GM12878 (cell line): ENCODE data around the gene PGM5. TPM values are rescaled to one million over a fixed set of nuclear protein-coding genes. Genes with fewer than 3 reads are reported as not detected.

Experiments
- ATAC-seq: fragments of 200-7000 bp; cut with Tn5 transposase; 3 replicates; pipeline ENCODE4 v1.9.1; 2020; ENCODE audit warnings: mild to moderate bottlenecking, moderate library complexity
- BruUV-seq: library from RNA; stranded (reverse); fragments of 400-500 nt; replicated peaks from 2 replicates; lab custom pipeline; 2021; lab: Mats Ljungman, UMichigan
- CTCF ChIA-PET: fragments of 300-600 bp; sonication (Branson Sonifier 250); formaldehyde crosslinking; extraction: SDS; loops from one replicate; lab custom pipeline; 2021; ENCODE audit warnings: inconsistent platforms; lab: Yijun Ruan, JAX
- POLR2A ChIA-PET: fragments of 350-600 bp; formaldehyde crosslinking; extraction: SDS; loops from one replicate; lab custom pipeline; 2021; ENCODE audit warnings: inconsistent platforms; lab: Charles Lee
- RAD21 ChIA-PET: fragments of 300-600 bp; sonication (Branson Sonifier 250); formaldehyde crosslinking; loops from one replicate; lab custom pipeline; 2023; ENCODE audit warnings: antibody characterized with exemption; ENCODE audit not compliant: unreplicated experiment; lab: Charles Lee
- SMC1A ChIA-PET: fragments of 300-600 bp; sonication (Branson Sonifier 250); formaldehyde crosslinking; loops from one replicate; lab custom pipeline; 2023; ENCODE audit not compliant: unreplicated experiment, uncharacterized antibody; lab: Charles Lee
- DNase-seq: peaks from one replicate; pipeline ENCODE4 v3.0.0-alpha.2; 2011; ENCODE audit warnings: low read depth, low spot score
- FAIRE-seq: peaks from 3 replicates; lab custom pipeline; 2011; peaks lifted over from hg19 to GRCh38; lab: Jason Lieb, UNC
- H2AFZ ChIP-seq: 2 replicates; pipeline ENCODE4 v1.6.0; 2011; ENCODE audit warnings: low read depth, low read length, control low read depth; ENCODE audit not compliant: control insufficient read depth
- H3K27ac ChIP-seq: 2 replicates; pipeline ENCODE4 v1.5.1; 2011; ENCODE audit warnings: control low read depth; ENCODE audit not compliant: control insufficient read depth, insufficient read depth
- H3K27me3 ChIP-seq, 2 experiments: replicated peaks in 1 of 2; 2 replicates each; pipeline versions ENCODE4 v1.6.0 to v1.6.1; 2011; ENCODE audit warnings: low read length in 1 of 2; ENCODE audit not compliant: control insufficient read depth in 2 of 2, insufficient read depth in 2 of 2
- H3K36me3 ChIP-seq, 2 experiments: 2 replicates each; pipeline ENCODE4 v1.5.1; 2011; ENCODE audit warnings: low read length in 1 of 2; ENCODE audit not compliant: control insufficient read depth in 2 of 2, insufficient read depth in 2 of 2
- H3K4me1 ChIP-seq: 2 replicates; pipeline ENCODE4 v1.6.1; 2011; ENCODE audit warnings: mild to moderate bottlenecking, low read length, moderate library complexity, mixed read lengths; ENCODE audit not compliant: control insufficient read depth, insufficient read depth
- H3K4me2 ChIP-seq: 2 replicates; pipeline ENCODE4 v1.6.0; 2011; ENCODE audit warnings: control low read depth; ENCODE audit not compliant: control insufficient read depth, insufficient read depth
- H3K4me3 ChIP-seq: fragments of 200-600 bp; sonication (generic); 2 replicates; pipeline ENCODE4 v1.5.1; 2016
- H3K79me2 ChIP-seq: 2 replicates; pipeline ENCODE4 v1.6.0; 2011; ENCODE audit warnings: low read length; ENCODE audit not compliant: control insufficient read depth, insufficient read depth
- H3K9ac ChIP-seq: 2 replicates; pipeline ENCODE4 v1.8.0; 2011; ENCODE audit warnings: low read length, control low read depth, mixed read lengths; ENCODE audit not compliant: control insufficient read depth, insufficient read depth
- H3K9me3 ChIP-seq: replicated peaks from 3 replicates; pipeline ENCODE4 v1.5.1; 2011; ENCODE audit warnings: mild to moderate bottlenecking, low read length; ENCODE audit not compliant: control insufficient read depth, insufficient read depth
- H4K20me1 ChIP-seq: 2 replicates; pipeline ENCODE4 v1.6.0; 2011; ENCODE audit not compliant: control insufficient read depth, insufficient read depth
- DPF2 ChIP-seq: fragments of 450-650 bp; IDR thresholded peaks from 2 replicates; pipeline ENCODE4 v1.6.1; 2017; ENCODE audit warnings: mild to moderate bottlenecking
- GABPA ChIP-seq: IDR thresholded peaks from 2 replicates; pipeline ENCODE4 v1.6.1; 2014; ENCODE audit warnings: antibody characterized with exemption, low read depth, mild to moderate bottlenecking, inconsistent platforms
- HDAC2 ChIP-seq: fragments of 200-600 bp; sonication (generic); IDR thresholded peaks from 2 replicates; pipeline ENCODE4 v1.6.1; 2017
- HDGF ChIP-seq: fragments of 450-650 bp; IDR thresholded peaks from 2 replicates; pipeline ENCODE4 v1.6.1; 2016; ENCODE audit warnings: antibody characterized with exemption
- JUND ChIP-seq: IDR thresholded peaks from 2 replicates; pipeline ENCODE4 v1.6.1; 2012; ENCODE audit warnings: low read depth, mild to moderate bottlenecking, low read length, improper control_type of control experiment, moderate library complexity
- MEF2B ChIP-seq: fragments of 450-650 bp; IDR thresholded peaks from 2 replicates; pipeline ENCODE4 v1.6.1; 2018; ENCODE audit warnings: mild to moderate bottlenecking, moderate library complexity; ENCODE audit not compliant: partially characterized antibody, poor library complexity, severe bottlenecking
- NBN ChIP-seq: fragments of 450-650 bp; IDR thresholded peaks from 2 replicates; pipeline ENCODE4 v1.6.1; 2016
- NFXL1 ChIP-seq: fragments of 450-650 bp; IDR thresholded peaks from 2 replicates; pipeline ENCODE4 v1.6.1; 2017; ENCODE audit warnings: antibody characterized with exemption, mild to moderate bottlenecking, borderline replicate concordance
- RAD51 ChIP-seq: fragments of 450-650 bp; IDR thresholded peaks from 2 replicates; pipeline ENCODE4 v1.6.1; 2016; ENCODE audit warnings: moderate library complexity, mild to moderate bottlenecking, inconsistent platforms
- RELA ChIP-seq: fragments of 450-650 bp; IDR thresholded peaks from 2 replicates; pipeline ENCODE4 v1.8.0; 2014; ENCODE audit warnings: borderline replicate concordance; ENCODE audit not compliant: partially characterized antibody
- SIX5 ChIP-seq: IDR thresholded peaks from 2 replicates; pipeline ENCODE4 v1.6.1; 2011; ENCODE audit warnings: mild to moderate bottlenecking, low read depth, low read length, moderate library complexity; ENCODE audit not compliant: severe bottlenecking
- SPI1 ChIP-seq: IDR thresholded peaks from 2 replicates; pipeline ENCODE4 v1.6.1; 2011; ENCODE audit warnings: low read depth, mild to moderate bottlenecking, low read length, moderate library complexity, borderline replicate concordance; ENCODE audit not compliant: insufficient read depth
- SREBF1 ChIP-seq: IDR thresholded peaks from 2 replicates; pipeline ENCODE4 v1.6.1; 2012; ENCODE audit warnings: mild to moderate bottlenecking, low read length
- STAT3 ChIP-seq: IDR thresholded peaks from 2 replicates; pipeline ENCODE4 v1.6.1; 2011; ENCODE audit warnings: low read depth, low read length, improper control_type of control experiment
- SUZ12 ChIP-seq: fragments of 200-600 bp; sonication (generic); IDR thresholded peaks from one replicate; pipeline ENCODE4 v1.6.1; 2018; ENCODE audit warnings: antibody characterized with exemption, mild to moderate bottlenecking; ENCODE audit not compliant: unreplicated experiment
- ZNF24 ChIP-seq: fragments of 450-650 bp; IDR thresholded peaks from 2 replicates; pipeline ENCODE4 v1.6.1; 2017; ENCODE audit warnings: antibody characterized with exemption, mild to moderate bottlenecking
- WGBS: methylation state at CpG from one replicate; pipeline ENCODE4 v1.1.6; 2016; ENCODE audit warnings: low lambda C conversion rate; ENCODE audit not compliant: insufficient replicate concordance, insufficient coverage; ENCODE audit errors: missing lambda C conversion rate; 5-methylcytosine and 5-hydroxymethylcytosine counted together
- in situ Hi-C: fragments of 300-500 bp; cut with MboI; formaldehyde crosslinking; loops from 9 replicates; pipeline ENCODE4 v1.14.3; 2018; ENCODE audit warnings: mixed read lengths
- intact Hi-C: fragments of 100-400 bp; cut with micrococcal nuclease; formaldehyde crosslinking; loops from one replicate; pipeline ENCODE4 v1.14.2; 2022; ENCODE audit not compliant: unreplicated experiment
- polyA plus RNA-seq, 11 experiments: library from polyadenylated mRNA; depleted of rRNA in 4 of 11; unstranded in 6 of 11; stranded (reverse) in 5 of 11; fragments of >200 nt; fragmentation: Nextera tagmentation in 4 of 11; fragmentation: Illumina TruSeq in 1 of 11; extraction: Ambion mirVana in 4 of 11; extraction: Trizol in 1 of 11; gene quantifications; 1 replicate in 1 of 11; 2 replicates in 10 of 11; pipeline versions ENCODE4 v1.2.1 to v1.2.3, GENCODE V29; 2011 to 2016; ENCODE audit warnings: inconsistent platforms in 2 of 11, missing spikeins in 2 of 11, low read depth in 1 of 11
- total RNA-seq, 4 experiments: library from RNA; depleted of rRNA in 3 of 4; stranded (reverse); fragments of >200 nt in 3 of 4; fragmentation: Illumina TruSeq in 1 of 4; extraction: Trizol in 1 of 4; gene quantifications; 2 replicates each; pipeline versions ENCODE4 v1.2.1 to v1.2.3, GENCODE V29; 2013 to 2021
- TF ChIP-seq, protein P1 (sequence below): fragments of 450-650 bp; formaldehyde crosslinking; IDR thresholded peaks from 2 replicates; pipeline ENCODE4 v1.4.0; 2022; ENCODE audit warnings: mild to moderate bottlenecking, moderate library complexity
- TF ChIP-seq, protein P2 (sequence below): IDR thresholded peaks from 2 replicates; pipeline ENCODE4 v1.6.1; 2011; ENCODE audit warnings: mild to moderate bottlenecking, low read depth, low read length, moderate library complexity; ENCODE audit not compliant: insufficient replicate concordance

The PGM5 gene
- total and polyA plus RNA-seq, 10 of the 15 experiments (the other 5 are each of a cell fraction or from before 2014, with no cell fraction given) = 0.28 to 0.73 TPM; not detected in 8

DNA sequence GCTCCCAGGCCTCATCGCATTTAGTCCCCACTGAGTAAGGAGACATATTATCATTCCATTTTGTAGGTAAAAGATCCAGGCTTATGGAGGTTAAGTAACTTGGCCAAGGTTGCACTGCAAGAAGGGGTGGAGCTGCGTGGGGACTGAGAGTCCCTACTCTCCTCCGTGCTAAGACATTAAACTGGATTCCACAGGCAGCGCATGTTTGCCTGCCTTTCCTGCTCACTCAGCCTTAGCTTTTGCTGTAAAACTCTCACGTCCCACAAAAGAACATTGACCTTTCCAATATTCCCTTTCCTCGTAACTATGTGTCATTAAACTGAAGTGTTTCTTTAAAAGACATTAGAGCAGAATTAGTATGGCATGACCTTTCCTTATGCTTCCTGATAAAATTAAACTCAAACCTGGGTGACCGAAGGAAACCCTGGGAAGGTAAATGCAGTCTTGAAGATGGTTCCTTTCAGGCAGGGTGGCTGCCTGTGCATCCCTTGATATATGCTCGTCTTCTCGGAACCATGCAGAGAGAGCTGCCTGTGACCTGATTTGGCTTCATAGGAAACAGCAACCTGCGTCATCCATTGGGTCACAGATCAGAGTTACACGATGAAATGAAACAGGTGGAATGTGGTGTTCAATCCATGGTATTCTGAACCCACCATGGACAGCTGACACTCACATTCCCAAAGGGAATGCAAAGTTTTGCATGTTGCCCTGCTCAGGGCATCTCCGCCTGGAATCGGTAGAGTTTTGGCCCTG, 98.3 kb downstream of the PGM5 start:
- Histone ChIP-seq H4K20me1 (no peaks in the 10 kb centered on the region), H3K9me3 (no peaks in the 10 kb centered on the region), H3K79me2 (no peaks in the 10 kb centered on the region), H3K36me3 (no peaks in the 10 kb centered on the region), H3K4me1 (no peaks in the 10 kb centered on the region), H3K27me3 (no peaks in the 10 kb centered on the region; a peak in 2 of 4 replicates), H3K9ac (no peak overlapping the region), H3K4me3 (no peak overlapping the region), H3K27ac (no peak overlapping the region), H2AFZ (no peak overlapping the region), H3K4me2 (no peak overlapping the region)
- POLR2A ChIA-PET = no interaction called here
- TF ChIP-seq JUND (no peak), GABPA (no peak), RELA (no peak), SREBF1 (no peak), NBN (no peak), SIX5 (no peak), STAT3 (no peak), SPI1 (no peak), ZNF24 (no peak), DPF2 (no peak), RAD51 (no peak), HDGF (no peak), HDAC2 (no peak), SUZ12 (no peak), NFXL1 (no peak), MEF2B (no peak)
- TF ChIP-seq, protein P1, sequence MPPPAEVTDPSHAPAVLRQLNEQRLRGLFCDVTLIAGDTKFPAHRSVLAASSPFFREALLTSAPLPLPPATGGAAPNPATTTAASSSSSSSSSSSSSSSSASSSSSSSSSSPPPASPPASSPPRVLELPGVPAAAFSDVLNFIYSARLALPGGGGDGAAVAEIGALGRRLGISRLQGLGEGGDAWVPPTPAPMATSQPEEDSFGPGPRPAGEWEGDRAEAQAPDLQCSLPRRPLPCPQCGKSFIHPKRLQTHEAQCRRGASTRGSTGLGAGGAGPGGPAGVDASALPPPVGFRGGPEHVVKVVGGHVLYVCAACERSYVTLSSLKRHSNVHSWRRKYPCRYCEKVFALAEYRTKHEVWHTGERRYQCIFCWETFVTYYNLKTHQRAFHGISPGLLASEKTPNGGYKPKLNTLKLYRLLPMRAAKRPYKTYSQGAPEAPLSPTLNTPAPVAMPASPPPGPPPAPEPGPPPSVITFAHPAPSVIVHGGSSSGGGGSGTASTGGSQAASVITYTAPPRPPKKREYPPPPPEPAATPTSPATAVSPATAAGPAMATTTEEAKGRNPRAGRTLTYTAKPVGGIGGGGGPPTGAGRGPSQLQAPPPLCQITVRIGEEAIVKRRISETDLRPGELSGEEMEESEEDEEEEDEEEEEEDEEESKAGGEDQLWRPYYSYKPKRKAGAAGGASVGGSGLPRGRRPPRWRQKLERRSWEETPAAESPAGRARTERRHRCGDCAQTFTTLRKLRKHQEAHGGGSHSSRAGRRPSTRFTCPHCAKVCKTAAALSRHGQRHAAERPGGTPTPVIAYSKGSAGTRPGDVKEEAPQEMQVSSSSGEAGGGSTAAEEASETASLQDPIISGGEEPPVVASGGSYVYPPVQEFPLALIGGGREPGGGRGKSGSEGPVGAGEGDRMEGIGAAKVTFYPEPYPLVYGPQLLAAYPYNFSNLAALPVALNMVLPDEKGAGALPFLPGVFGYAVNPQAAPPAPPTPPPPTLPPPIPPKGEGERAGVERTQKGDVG (CRISPR knock-in tag) = no peak
- TF ChIP-seq, protein P2, sequence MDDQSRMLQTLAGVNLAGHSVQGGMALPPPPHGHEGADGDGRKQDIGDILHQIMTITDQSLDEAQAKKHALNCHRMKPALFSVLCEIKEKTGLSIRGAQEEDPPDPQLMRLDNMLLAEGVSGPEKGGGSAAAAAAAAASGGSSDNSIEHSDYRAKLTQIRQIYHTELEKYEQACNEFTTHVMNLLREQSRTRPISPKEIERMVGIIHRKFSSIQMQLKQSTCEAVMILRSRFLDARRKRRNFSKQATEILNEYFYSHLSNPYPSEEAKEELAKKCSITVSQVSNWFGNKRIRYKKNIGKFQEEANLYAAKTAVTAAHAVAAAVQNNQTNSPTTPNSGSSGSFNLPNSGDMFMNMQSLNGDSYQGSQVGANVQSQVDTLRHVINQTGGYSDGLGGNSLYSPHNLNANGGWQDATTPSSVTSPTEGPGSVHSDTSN = no peak
- SMC1A ChIA-PET = no interaction called here
- no TSS peak for BruUV-seq
- CTCF ChIA-PET = no interaction called here
- DNase-seq = no peak
- in situ Hi-C loops (no loop called here), intact Hi-C loops (no loop called here)
- RAD21 ChIA-PET = no interaction called here
- no peak for ATAC-seq
- FAIRE-seq = no peak
- 50% methylated on average over 13 of the region's 13 CpGs for WGBS
